Right cardiac atrium (tissue), 5 donors: ENCODE data around the gene SENP1. TPM values are rescaled to one million over a fixed set of nuclear protein-coding genes. Genes with fewer than 3 reads are reported as not detected.

Source experiments
- ATAC-seq, 2 donors: fragments of 200-7000 bp; cut with Tn5 transposase; one replicate each; pipeline versions ENCODE4 v1.8.0 to v1.9.1; 2020; ENCODE audit warnings: moderate library complexity in 2 of 2, mild to moderate bottlenecking in 1 of 2
- DNase-seq, 3 donors: peaks; one replicate each; pipeline ENCODE4 v3.0.0-alpha.2; 2020
- H3K27ac ChIP-seq: one replicate; pipeline ENCODE4 v1.5.1; 2013; ENCODE audit warnings: mild to moderate bottlenecking, low read length, control low read depth, moderate library complexity
- H3K27me3 ChIP-seq: one replicate; pipeline ENCODE4 v1.6.1; 2013; ENCODE audit not compliant: control insufficient read depth, insufficient read depth
- H3K4me1 ChIP-seq: one replicate; pipeline ENCODE4 v1.6.1; 2013; ENCODE audit warnings: low read length; ENCODE audit not compliant: control insufficient read depth, insufficient read depth
- H3K4me3 ChIP-seq: one replicate; pipeline ENCODE4 v1.5.1; 2013; ENCODE audit warnings: low read length, control low read depth
- H3K9me3 ChIP-seq: one replicate; pipeline ENCODE4 v1.6.1; 2013; ENCODE audit warnings: low read length; ENCODE audit not compliant: control insufficient read depth
- WGBS: extraction: QIAGEN DNeasy Blood & Tissue Kit; methylation state at CpG from one replicate; pipeline ENCODE4 v1.1.7; 2013; 5-methylcytosine and 5-hydroxymethylcytosine counted together
- intact Hi-C, 4 donors: fragments of 100-400 bp; cut with DNase I; formaldehyde crosslinking; loops; one replicate each; pipeline versions ENCODE4 v1.11.0 to v1.14.0; 2022 to 2023
- polyA plus RNA-seq: library from polyadenylated mRNA; stranded (reverse); fragments of 200-250 nt; gene quantifications from one replicate; pipeline ENCODE4 v1.2.3, GENCODE V29; 2013
- total RNA-seq, 4 donors: library from RNA; stranded (reverse); fragmentation: NEBNext Ultra II Directional; extraction: Animal tissue kit (Norgen Biotek cat#: 25700); gene quantifications; one replicate each; pipeline ENCODE4 v1.2.1, GENCODE V29; 2021
- donor health status: healthy with polysubstance abuse.
- donor health status: DM: no; HTN: yes; CAD: no.
- donor health status: DM: no; HTN: no; CAD: no.
- donor health status: DM: no; HTN: yes; CAD: no; lungs with severe emphysema.
- donor health status: DM: yes; HTN: yes; CAD: no.

Gene SENP1
- total and polyA plus RNA-seq, 5 donors = 2.8 to 12.8 (median 9.0) TPM

- H3K4me1 ChIP-seq = peaks cover 2% of the 10 kb centered on the region
- DNase-seq (no peak), ATAC-seq (no peak)
- no peaks in the 10 kb centered on the region for H3K27me3 ChIP-seq
- H3K4me3 ChIP-seq = no peak overlapping the region
- intact Hi-C loops = no loop called here
- 74% methylated on average over 7 of the region's 7 CpGs for WGBS
- H3K9me3 ChIP-seq = no peaks in the 10 kb centered on the region
- no peak overlapping the region for H3K27ac ChIP-seq
These were observed 80.6 kb downstream of the SENP1 start for GRCh38 chr12:48025281-48025680.

DNA sequence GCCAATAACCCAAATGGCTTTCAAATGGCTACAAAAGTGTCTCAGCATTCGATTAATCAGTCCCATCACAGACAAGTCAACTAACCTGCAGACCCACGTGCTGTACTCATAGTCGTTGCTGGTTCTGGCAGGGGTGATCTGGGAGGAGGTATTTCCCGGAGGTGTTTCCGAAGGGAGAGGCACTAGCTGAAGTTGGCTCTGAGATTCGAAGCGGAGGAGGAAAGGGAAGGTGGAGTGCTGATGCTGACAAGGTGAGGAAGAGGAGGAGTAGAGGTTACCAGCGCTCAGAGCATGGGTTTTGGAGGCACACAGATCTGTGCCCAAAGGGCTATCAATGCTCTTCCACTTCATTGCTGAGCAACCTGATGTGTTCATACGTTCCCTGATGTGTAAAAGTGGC, 81.1 kb downstream of the SENP1 start:
- 71% methylated on average over 9 of the region's 9 CpGs for WGBS
- intact Hi-C loops = no loop called here
- Histone ChIP-seq H3K4me3 (no peak overlapping the region), H3K9me3 (no peaks in the 10 kb centered on the region), H3K27me3 (no peaks in the 10 kb centered on the region), H3K27ac (no peak overlapping the region), H3K4me1 (peaks cover 2% of the 10 kb centered on the region)
- DNase-seq (no peak), ATAC-seq (no peak)

GRCh38 chr12:48023386-48023785, 82.5 kb downstream of the SENP1 start:
- H3K4me1 ChIP-seq = peaks cover 2% of the 10 kb centered on the region
- no peak overlapping the region for H3K4me3 ChIP-seq
- WGBS = 46% methylated on average over 5 of the region's 5 CpGs
- peak; percentile 79 to 86 for ATAC-seq
- H3K9me3 ChIP-seq = no peaks in the 10 kb centered on the region
- intact Hi-C loops = no loop called here
- DNase-seq = peak in 2 of 3 donors; percentile 74 to 75
- H3K27me3 ChIP-seq = no peaks in the 10 kb centered on the region
- H3K27ac ChIP-seq = no peak overlapping the region

DNA sequence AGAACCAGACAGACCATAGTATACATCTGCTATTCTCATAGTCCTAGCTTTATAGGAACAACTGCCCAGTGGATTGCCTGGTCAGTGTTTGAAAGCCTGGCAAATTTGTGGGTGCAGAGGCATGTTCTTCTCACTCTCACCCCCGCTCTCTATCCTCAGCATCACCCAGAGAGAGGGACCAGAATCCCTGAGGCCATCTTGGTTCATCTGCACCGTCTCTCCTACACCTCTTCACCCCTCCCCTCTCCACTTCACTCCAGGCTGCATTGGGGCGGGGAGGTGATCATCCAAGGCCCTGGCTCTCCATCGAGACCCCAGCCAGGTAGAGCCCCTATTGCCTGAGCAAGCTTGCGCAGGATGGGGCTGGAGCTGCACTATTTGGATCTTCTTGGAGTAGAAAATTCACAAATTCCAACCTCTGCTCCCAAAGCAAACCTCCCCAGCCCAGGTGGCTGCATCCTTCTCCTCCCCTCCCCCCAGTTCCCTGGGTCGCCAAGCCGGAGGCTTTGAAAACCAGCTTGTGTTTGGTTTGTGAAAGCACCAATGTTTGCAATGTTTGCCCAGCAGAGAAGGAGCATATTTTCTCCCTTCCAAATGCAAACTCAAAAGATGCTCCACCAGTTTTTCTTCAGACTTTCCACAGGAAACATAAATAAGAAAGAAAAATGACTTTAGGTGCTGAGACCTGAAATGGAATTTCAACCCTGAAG, 83.0 kb downstream of the SENP1 start:
- H3K27ac ChIP-seq = no peak overlapping the region
- 77% methylated on average over 7 of the region's 7 CpGs for WGBS
- DNase-seq = no peak
- H3K4me3 ChIP-seq = no peak overlapping the region
- peak in 1 of 2 donors; percentile 19 for ATAC-seq
- intact Hi-C loops = no loop called here
- no peaks in the 10 kb centered on the region for H3K27me3 ChIP-seq
- peaks cover 2% of the 10 kb centered on the region for H3K4me1 ChIP-seq
- no peaks in the 10 kb centered on the region for H3K9me3 ChIP-seq

DNA sequence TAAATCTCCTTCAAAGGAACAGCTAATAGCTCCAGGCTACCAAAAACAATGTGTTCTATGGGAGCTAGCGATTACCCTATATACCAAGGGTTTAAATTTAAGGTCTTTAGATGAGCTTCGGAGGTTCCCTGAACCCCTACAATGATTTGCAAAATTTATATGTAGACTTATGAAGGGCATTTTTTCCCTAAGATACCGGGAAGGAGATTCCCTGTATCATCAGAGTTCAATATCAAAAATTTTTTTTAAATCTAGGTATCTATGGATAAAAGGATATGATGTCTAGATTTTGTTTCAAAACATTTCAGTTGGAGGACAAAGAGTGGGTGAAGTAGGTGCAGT, 83.7 kb downstream of the SENP1 start:
- Histone ChIP-seq H3K4me3 (no peak overlapping the region), H3K27me3 (no peaks in the 10 kb centered on the region), H3K9me3 (no peaks in the 10 kb centered on the region), H3K4me1 (peaks cover 2% of the 10 kb centered on the region), H3K27ac (no peak overlapping the region)
- DNase-seq (no peak), ATAC-seq (no peak)
- intact Hi-C loops = no loop called here
- 73% methylated on average over 3 of the region's 3 CpGs for WGBS

DNA sequence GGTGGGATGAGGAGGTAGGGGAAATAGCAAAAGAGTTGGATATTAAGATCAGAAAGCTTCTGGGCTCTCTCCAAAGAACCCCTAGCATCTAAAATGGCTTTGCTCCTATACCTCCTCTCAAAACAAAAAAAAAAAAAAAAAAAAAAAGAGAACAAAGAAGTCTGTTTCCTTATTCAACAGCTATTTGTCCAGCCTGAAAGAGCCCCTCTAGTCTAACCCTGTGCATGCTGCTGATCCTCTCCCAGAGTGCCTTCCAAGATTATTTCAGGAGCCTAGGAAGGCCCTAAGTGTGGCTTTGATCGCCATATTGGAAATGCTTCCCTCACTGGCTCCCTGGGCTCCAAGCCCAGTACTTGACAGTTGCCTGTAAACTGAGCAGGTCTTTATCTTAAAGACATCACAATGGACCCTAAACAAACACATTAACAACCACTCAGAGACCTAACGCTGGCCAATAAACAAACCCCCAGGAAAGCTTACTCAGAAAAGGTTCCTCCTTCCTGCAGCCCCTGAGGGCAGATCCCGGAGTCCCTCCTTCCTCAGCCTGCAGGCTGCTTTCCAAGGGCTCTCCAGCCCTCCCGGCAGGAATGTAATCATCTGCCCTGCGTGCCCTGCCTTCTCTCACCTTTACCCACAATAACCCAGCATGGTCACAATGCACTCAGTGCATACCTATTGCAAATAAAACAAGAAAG, 84.2 kb downstream of the SENP1 start:
- ATAC-seq (no peak), DNase-seq (no peak)
- Histone ChIP-seq H3K9me3 (no peaks in the 10 kb centered on the region), H3K4me3 (no peak overlapping the region), H3K27me3 (no peaks in the 10 kb centered on the region), H3K4me1 (peaks cover 2% of the 10 kb centered on the region), H3K27ac (no peak overlapping the region)
- WGBS = 26% methylated on average over 5 of the region's 5 CpGs
- intact Hi-C loops = no loop called here

DNA sequence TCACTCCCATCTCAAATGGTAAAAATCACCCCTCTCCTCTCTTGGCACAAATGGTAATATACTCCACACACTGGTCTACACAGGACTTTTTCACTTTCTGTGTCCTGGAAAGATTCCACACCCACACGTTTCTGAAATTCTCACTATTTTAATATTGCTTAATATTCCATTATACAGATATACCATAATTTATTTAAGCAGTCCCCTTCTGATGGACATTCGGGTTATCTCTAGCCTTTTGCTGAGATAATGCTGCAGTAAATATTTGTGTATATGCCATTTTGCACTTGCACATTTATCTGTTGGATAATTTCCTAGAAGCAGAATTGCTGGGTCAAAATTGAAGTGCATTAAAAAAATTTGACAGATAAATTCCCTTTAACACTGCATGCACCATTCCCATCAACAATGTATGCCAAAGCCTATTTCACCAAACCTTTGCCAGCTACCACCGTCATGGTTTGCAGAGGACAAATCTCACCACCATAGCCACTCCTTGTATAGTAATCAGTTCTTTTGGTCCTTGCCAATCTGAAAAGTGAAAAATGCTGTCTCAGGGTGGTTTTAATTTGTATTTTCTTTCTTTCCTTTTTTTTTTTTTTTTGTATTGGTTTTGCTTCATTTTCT, 86.1 kb downstream of the SENP1 start:
- intact Hi-C loops = no loop called here
- WGBS = 41% methylated on average over 3 of the region's 3 CpGs

GRCh38 chr12:48018618-48018995, 87.3 kb downstream of the SENP1 start:
- DNase-seq = no peak
- Histone ChIP-seq H3K4me3 (no peak overlapping the region), H3K4me1 (peaks cover 2% of the 10 kb centered on the region), H3K9me3 (no peaks in the 10 kb centered on the region), H3K27ac (no peak overlapping the region), H3K27me3 (no peaks in the 10 kb centered on the region)
- WGBS = 67% methylated on average over 4 of the region's 4 CpGs
- ATAC-seq = no peak
- intact Hi-C loops = no loop called here

More for the DNA sequence above, 86.1 kb downstream of the SENP1 start:
- H3K9me3 ChIP-seq = no peaks in the 10 kb centered on the region
- H3K27ac ChIP-seq = no peak overlapping the region
- ATAC-seq (no peak), DNase-seq (no peak)
- H3K4me1 ChIP-seq = peaks cover 2% of the 10 kb centered on the region
- H3K4me3 ChIP-seq = no peak overlapping the region
- H3K27me3 ChIP-seq = no peaks in the 10 kb centered on the region

DNA sequence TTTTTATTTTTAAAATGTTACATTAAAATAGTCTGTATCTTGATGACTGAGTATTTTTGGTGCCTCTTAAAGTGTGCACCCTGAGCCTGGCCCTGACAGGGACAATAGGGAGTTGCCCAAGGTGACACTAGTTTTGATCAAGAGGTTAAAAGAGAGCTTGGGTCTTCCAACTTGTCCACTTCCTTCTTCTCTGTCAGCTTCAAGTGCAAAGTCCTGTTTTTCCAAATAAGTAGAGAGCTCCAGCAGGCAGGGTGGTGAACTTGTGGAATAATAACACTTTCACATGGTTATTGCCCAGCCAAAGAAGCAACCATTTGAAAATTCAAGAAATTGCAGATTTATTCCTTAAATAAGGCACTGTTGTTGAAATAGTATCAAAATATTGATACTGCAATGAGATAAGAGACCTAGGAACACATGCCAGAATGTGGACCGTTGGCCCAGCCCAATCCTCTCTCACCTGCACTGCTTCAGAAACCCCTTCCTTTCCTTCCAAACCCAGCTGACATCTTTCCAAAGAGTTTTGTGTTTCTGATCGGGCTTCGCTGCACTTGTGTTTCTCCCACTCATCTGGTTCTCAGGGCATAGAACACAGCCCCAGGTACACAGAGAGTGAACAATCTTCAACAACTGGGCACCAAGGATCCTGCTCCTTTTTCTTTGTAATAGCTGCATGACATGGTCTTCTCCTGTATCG, 87.8 kb downstream of the SENP1 start:
- intact Hi-C loops = no loop called here

GRCh38 chr12:48017496-48017895, 88.4 kb downstream of the SENP1 start:
- H3K27ac ChIP-seq = no peak overlapping the region
- H3K4me3 ChIP-seq = no peak overlapping the region
- H3K4me1 ChIP-seq = peaks cover 2% of the 10 kb centered on the region
- 74% methylated on average over 5 of the region's 5 CpGs for WGBS
- intact Hi-C loops = no loop called here
- no peaks in the 10 kb centered on the region for H3K27me3 ChIP-seq
- no peaks in the 10 kb centered on the region for H3K9me3 ChIP-seq
- ATAC-seq (no peak), DNase-seq (no peak)

More for the DNA sequence above, 87.8 kb downstream of the SENP1 start:
- no peak overlapping the region for H3K4me3 ChIP-seq
- DNase-seq = no peak
- ATAC-seq = no peak
- H3K9me3 ChIP-seq = no peaks in the 10 kb centered on the region
- H3K4me1 ChIP-seq = peaks cover 2% of the 10 kb centered on the region
- 81% methylated on average over 4 of the region's 4 CpGs for WGBS
- H3K27me3 ChIP-seq = no peaks in the 10 kb centered on the region
- H3K27ac ChIP-seq = no peak overlapping the region
